Measurements from ENCODE around the gene MOG. TPM values are rescaled to one million over a fixed set of nuclear protein-coding genes. Genes with fewer than 3 reads are reported as not detected.

The MOG gene
- total and polyA plus RNA-seq, 5 experiments from 2014 or later = not detected

Other genes starting within 250 kb of the MOG start
- gene OR12D1, start 242.2 kb upstream of the MOG start, total RNA-seq = not detected
- not detected for gene OR12D1, start 242.2 kb upstream of the MOG start, polyA plus RNA-seq
- gene OR10C1, start 217.8 kb upstream of the MOG start, total RNA-seq = not detected
- gene OR10C1, start 217.8 kb upstream of the MOG start, polyA plus RNA-seq = not detected
- gene OR11A1, start 200.0 kb upstream of the MOG start, total RNA-seq = not detected
- gene OR11A1, start 200.0 kb upstream of the MOG start, polyA plus RNA-seq = not detected
- gene OR2H1, start 199.9 kb upstream of the MOG start, total RNA-seq = not detected
- gene OR2H1, start 199.9 kb upstream of the MOG start, polyA plus RNA-seq = not detected
- not detected for gene MAS1L, start 169.1 kb upstream of the MOG start, total RNA-seq
- gene MAS1L, start 169.1 kb upstream of the MOG start, polyA plus RNA-seq = not detected
- not detected for gene UBD, start 97.4 kb upstream of the MOG start, total RNA-seq
- not detected for gene UBD, start 97.4 kb upstream of the MOG start, polyA plus RNA-seq
- not detected for gene OR2H2, start 72.0 kb upstream of the MOG start, total RNA-seq
- gene OR2H2, start 72.0 kb upstream of the MOG start, polyA plus RNA-seq = not detected
- gene GABBR1, start 23.9 kb upstream of the MOG start, total RNA-seq = 10 to 100 TPM; 33.3 to 36.4 TPM
- under 1 TPM; 0.46 to 0.92 (median 0.64) TPM for gene GABBR1, start 23.9 kb upstream of the MOG start, polyA plus RNA-seq
- gene ZFP57, start 24.1 kb downstream of the MOG start, total RNA-seq = 1 to 10 TPM; 4.6 to 5.6 TPM
- gene ZFP57, start 24.1 kb downstream of the MOG start, polyA plus RNA-seq = 1 to 10 TPM in 1 of 3 donors, not detected in 2; 1.8 TPM
- 100 to 1,000 TPM; 717 to 744 TPM for gene HLA-F, start 66.3 kb downstream of the MOG start, total RNA-seq
- 100 to 1,000 TPM; 457 to 626 (median 619) TPM for gene HLA-F, start 66.3 kb downstream of the MOG start, polyA plus RNA-seq
- gene HLA-G, start 170.7 kb downstream of the MOG start, total RNA-seq = 1 to 10 TPM in 1 of 2 experiments, under 1 TPM in 1; 0.75 to 1.4 TPM
- 1 to 10 TPM; 1.1 to 1.9 (median 1.6) TPM for gene HLA-G, start 170.7 kb downstream of the MOG start, polyA plus RNA-seq